GM18861 (cell line): ENCODE measurements around the gene DNAH7.

Experiments used
- ATAC-seq: cut with Tn5 transposase; IDR thresholded peaks from one replicate; pipeline ENCODE4 v1.9.1; 2021; ENCODE audit not compliant: unreplicated experiment

Gene DNAH7

DNA sequence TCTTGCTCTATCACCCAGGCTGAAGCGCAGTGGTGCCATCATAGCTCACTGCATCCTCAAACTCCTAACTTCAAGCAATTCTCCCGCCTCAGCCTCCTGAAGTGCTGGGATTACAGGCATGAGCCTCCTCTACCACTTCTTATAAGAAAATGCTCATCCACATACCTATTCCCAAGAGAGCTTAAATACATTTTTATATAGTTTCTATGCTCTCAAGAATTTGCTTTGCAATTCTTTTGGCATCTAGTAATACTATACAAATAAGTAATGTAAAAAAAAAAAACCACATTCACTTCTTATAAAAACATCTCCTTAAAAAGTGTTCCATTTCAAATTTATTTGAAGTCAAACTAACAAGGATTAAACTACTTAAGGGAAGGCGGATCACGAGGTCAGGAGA is 197.3 kb downstream of the DNAH7 start:
- no peak for ATAC-seq

DNA sequence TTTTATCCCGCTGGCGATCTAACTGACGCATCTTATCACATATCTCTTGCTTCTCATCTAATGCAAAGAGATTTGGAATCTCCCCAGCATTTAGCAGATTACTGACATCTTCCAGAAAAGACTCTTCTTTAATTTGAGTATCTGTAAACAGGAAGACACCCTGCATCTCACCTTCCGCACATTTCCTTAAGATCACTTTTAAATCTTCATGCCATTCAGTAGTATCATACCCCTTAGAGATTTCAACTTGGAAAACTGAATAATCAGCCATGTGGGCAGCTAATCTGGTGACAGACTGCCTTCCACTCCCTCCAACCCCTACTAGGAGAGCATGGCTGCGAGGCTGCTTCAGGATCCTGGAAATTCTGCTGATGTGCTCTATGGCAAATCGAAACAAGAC is 204.3 kb downstream of the DNAH7 start:
- ATAC-seq: no peak

DNA sequence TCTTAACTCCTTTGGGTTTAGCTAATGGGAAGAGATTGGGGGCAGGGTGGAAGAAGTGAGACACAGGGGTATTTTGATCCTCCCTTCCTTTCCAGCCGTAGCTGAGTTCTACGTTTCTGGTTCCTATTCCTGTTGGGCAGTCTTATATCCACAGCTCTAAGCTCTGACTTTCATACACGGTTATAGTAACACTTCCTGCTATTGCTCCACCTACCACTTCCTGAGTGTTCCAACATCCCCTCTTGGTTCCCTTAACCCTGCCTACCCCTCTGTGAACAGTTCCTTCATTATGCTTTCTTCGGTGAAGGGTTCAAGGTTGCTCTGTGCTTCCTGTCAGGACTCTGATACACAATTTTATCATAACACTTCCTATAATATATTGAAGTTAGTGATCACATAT is 205.1 kb downstream of the DNAH7 start:
- ATAC-seq: no peak

DNA sequence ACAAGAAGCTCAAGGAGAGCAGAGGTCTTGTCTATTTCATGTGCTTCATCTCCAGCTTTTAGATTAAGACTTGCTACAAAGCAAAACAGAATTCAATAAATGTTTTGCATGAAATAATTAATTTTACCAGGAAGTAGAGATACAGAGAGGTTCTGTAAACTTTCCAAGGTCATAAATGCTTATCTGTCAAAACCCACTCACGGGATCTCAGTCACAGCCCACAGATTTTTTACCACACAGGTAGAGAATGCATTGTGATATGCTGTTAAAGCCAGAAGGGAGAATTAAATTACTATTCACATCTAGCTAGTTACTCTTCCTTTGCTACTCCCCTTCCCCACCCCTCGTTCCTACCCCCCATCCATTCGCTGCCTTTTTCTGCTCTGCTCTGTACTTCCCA is 205.5 kb downstream of the DNAH7 start:
- no peak for ATAC-seq

DNA sequence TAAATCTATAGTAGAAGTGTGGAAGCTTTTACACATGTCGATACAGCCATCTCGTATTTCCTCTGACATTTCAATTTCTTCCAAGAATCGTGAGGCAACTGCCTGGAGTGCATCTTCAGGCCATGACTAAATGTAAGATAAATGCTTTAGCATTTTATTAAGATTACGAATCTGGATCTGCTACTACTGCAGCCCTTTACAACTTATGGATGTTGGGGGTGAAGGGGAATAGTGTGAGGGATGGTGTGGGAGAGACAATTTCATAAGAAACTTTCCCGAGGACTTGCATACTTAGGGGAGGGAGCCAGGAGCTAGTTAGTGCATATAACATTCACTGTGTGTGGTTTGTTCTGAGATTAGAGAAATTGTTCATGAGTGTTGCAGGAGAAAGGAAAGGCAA is 206.8 kb downstream of the DNAH7 start:
- ATAC-seq: no peak

DNA sequence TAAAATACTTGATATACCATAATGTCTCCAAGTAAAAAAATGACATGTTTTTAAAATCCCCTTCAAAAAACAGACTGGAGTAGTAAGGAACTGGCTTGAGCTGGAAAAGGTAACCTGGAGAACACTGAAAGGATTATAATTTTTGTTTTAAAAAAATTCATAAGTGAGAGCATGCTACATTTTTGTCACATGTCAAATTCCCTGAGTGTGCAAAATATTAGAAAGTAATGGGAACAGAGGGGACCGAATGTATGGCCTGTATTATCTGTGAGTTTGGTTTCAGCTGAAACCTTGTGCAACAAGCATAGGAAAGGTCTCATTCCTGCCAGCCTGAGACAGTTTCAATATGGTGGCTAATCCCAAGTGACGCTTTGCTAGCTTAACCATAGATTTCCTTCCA is 209.1 kb downstream of the DNAH7 start:
- no peak for ATAC-seq

DNA sequence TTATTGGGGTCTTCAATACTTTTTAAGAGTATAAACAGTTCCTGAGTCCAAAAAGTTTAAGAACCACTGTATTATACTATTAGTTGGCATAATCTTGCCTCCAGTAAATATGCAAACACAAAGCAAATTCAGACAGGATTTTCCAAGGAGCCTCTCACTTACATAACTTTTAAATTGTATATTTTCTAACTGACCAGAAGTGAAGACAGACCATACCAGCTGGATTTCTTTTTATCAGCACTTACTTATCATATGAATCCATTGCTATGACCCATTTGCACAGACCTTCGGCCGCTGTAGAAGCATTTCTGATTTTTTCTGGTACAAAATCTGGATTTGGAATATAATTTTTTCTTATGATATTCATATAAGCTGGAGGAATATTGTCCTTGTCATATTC is 211.5 kb downstream of the DNAH7 start:
- no peak for ATAC-seq

DNA sequence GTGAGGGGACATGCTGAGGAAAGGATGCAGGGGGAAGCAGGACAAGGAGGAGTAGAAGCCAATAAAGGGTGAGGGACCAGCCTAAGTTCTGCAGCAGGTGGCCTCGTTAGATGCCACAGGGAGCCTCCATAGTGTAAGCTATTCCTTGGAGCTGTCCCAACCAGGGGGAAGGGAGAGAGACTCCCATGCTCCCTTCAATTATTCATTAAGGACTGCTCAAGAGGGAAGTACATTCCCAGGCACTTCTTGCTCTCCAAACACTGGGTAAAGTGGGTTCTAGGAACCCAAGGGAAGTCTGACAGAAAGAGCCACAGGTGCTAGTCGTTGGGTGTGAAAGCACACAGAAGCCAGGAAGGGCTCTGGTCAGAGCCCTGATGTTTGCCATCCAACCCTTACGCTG is 217.9 kb downstream of the DNAH7 start:
- ATAC-seq: no peak

DNA sequence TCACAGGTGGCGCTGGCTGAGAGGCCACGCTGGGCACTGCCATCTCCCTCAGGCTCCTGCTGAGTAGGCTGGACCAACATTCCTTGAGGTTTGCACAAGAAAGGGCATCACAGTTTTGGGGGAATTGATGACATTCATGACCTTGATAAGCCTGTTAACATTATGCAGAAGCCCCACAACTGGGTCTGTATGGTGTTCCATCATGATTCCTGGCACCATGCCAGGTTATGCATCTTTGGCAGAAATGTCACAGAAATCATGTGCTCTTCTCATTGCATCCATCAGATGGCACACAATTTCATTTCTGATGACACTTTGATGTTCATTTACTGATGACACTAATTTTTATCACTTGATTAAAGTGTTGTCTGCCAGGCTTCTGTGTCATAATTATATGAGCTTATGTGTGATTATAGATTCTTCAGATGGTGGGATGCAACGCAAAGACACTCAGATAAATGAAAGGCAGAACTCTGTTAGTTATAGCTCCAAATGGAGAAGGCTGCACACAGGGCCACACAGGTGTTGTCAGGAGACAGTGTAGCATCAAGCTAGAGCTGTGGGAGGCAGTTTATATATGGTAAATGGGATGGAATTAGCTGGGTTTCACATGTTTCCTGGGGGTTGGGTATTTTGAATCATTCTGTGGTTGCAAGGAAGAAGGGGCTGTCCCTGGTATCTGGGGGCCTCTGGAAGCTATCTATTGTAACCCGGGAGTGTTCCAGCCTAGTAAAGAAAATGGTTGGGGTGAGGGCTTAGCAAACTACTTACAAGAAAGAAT is 220.3 kb downstream of the DNAH7 start:
- ATAC-seq: no peak

DNA sequence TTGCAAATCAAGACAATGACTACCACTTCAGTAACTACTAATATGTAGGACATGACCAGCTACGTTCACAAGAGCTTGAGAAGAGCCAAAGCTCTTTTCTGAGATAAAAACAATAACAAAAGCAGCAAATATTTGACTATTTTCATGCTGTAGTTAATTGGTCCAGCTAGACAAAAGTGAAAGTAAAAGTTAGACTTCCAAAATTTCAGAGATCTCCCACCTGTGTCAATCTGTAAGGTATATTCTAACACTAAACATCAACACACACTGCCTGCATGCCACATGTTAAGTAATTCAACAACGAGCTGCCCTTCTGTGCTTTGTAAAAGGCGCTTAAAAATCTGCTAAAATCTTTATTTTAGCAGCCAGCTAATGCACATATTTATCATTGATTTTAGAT is 225.7 kb downstream of the DNAH7 start:
- peak; percentile 40 for ATAC-seq

DNA sequence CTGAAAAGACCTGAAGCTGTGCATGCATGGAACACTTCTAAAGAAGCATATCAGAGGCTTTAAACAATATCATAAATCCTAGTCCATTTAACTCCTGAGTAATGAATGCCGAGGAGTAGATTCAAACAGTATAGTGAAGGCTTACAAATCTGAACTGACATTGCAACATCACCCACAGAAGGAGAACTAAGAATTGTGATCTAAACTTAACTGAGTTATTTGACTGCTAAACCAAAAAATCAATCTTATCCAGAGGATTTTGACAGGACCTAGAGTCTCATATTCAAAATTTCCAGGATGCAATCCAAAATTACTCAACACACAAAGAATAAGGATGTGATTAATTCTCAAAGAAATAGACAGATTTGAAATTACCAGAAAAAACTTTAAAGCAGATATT is 230.6 kb downstream of the DNAH7 start:
- no peak for ATAC-seq

DNA sequence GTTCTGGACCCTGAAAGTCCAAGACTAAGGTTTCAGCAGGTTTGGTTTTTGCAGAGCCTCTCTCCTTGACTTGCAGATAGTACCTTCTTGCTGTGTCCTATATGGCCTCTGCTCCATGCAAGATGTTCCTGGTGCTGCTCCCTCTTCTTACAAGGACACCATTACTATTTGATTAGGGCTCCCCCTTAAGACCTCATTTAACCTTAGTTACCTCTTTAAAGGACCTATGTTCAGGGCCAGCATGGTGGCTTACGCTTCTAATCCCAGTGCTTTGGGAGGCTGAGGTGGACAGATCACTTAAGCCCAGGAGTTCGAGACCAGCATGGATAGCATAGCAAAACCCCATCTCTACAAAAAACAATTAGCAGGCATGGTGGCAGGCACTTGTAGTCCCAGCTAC is 232.6 kb downstream of the DNAH7 start:
- no peak for ATAC-seq

DNA sequence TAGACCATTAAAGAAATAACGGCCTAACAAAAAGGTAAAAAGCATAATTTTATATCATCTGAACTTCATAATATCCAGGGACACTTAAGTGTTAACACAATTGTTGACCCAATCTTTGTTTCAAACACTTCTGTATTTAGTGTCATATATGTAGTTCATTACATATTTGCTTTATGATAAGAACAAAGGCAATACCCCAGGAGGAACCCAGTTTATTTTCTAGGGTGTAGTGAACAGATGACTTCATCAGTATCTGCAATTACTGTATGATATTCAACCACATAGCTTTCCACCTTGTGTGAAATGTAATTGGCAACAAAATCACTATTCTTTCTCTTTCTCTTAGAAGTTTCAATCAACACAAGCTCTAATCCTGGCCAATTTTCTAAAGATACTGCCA is 233.8 kb downstream of the DNAH7 start:
- ATAC-seq: no peak

DNA sequence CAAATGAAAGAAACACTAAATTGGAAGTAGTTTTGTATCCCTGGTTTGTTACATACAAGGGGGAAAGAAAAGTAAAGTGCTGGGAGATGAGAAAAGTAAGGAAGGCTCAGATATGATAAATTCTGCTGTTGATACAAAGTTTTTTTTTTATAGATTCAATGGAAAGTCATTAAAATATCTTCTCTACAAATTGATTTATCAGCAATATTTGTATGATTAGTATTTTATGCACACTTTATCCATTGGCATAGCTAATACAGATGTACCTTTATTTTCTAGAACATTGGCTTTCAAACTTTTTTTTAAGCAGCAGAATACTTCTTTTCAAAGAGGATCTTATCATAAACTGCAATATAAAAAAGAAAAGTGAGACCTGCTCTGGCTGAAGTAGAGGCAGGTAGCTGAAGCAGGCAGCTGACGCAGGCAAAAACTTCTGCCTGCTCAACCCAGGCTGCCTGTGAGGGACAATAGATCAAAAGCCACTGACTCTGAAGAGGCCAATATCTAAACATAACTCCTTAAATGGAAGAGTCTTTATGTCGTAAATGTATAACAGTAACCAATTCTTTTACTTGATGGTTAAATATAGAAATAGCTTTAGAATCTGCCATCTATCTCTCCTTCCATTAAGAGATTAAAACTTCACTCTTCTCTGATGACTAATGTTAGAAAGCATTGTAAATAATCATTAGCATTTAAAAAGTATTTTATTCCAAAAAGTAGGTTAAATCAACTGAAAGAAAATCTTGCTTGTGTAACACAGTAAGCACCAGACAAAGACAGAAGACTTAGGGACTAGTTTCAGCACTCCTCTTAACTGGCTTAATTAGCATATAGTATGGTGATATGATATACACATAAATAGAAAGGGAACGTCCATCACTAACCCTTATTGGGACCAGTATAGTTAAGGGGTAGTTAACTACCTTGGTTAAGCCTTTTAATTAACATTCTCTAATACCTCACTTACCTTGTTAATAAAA is 237.4 kb downstream of the DNAH7 start:
- no peak for ATAC-seq

DNA sequence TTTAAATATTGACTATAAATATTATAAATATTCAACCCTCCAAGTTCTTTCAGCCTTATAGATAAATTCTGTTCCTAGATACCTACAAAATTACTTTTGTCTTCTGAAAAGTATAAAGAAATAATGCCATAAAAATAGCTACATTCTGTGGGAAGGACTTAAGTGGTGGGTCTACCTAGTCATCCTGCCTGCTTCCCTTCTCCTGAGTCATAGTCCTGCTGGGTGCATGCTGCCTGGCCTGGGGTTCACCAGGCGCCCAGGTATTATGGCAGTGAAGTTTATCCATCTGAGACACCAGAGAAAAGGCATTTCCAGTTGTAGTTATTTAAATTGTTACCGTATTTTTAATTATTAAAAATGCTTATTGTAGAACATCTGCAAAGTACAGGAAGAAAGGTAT is 244.2 kb downstream of the DNAH7 start:
- no peak for ATAC-seq

DNA sequence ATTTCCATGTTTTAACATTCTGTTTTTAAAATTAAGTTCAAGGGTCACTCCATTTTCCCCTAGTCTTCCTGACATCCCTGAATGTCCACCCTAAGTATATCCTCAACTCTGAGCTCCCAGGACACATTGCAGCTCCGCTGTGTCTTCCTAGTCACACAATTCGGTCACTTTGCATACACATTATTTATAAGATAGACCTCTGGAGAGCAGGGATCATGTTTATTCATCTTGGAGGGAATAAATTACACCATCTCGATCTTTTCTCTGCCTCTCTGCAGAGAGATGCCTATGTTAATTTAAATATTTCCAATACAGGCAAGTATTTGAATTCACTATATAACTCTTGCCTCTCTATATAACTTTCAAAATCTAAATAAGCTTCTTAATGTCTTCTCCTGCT is 245.4 kb downstream of the DNAH7 start:
- no peak for ATAC-seq

DNA sequence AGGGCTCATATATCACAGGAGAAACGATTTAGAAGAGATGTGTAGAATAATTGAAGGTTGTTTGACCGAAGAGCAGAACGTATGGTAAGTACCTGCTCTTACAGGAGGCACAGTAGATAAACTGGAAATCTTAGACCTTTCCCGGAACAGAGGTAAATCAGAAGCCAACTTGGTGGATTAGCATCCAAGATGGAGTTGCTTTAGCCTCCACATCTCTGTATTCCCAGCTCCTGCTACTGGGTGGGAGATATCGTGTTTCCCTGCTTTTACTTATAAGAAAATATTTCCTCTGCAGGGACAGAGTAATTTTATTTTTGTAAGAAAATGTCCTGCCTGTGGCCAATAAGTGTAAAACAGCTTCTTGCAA is 247.1 kb downstream of the DNAH7 start:
- no peak for ATAC-seq

DNA sequence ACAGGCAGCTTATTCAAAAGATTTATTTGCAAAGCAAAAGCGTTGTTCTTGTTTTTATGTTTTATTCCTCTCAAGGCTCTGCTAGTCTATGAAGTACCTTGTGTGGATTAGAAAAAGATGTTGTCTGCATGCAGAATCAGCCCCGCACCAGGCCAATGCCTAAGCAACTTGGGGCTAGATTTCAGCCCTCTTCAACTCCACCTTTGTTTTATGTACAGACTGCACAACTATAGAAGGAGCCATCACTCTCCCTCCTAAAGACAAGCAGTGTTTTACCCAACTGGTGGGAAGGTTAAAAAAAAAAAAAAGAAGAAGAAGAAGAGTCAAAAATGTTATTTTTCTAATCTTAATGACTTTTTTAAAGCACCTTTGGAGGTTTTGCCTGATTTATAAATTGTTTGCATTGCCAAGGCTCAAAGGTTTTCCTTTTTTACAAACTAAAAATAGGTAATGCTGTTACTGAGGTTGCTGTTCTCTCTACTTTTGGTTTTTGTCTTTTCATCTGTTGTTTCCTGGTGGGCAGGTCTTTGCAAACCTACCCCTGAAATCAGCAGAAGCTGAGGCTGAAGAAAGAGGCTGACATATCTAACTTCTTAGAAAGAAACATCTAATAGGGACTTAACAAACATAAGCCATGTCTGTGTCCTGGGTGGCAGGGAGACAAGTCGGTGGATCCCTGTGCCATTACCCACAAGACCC is 247.6 kb downstream of the DNAH7 start:
- no peak for ATAC-seq

DNA sequence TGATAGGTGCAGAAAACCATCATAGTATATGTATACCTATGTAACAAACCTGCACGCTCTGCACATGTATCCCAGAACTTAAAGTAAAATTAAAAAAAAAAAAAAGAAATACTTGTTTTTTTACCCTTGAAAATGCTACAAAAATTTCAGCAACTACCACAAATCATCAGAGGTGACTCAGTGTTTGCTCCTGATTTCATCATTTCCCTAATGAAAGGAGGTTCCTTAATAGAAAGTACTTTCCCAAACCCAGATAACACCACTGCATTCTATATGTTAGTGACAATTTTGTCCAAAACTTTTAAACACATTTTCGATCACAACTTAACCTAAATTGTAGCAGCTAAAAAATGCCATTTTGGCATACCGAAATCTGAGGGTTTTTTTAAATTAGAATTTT is 248.3 kb downstream of the DNAH7 start:
- ATAC-seq: no peak

DNA sequence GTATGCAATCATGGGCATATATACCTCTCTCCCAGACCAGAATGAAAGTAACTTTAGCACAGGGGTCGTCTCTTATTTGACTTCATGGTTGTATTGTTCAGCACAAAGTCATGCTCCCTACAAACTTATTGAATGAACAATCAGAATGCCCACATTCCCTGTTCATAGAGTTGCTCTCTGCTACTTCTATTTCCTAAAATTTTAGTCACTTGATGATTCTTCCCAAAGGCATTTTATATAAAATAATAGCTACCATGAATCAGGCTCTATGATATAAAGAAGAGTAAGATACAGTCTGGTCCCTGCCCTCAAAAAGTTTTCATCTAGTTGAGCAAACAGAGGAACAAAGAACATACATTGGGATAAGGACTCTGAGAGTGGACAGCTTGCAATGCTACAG is 249.4 kb downstream of the DNAH7 start:
- no peak for ATAC-seq

DNA sequence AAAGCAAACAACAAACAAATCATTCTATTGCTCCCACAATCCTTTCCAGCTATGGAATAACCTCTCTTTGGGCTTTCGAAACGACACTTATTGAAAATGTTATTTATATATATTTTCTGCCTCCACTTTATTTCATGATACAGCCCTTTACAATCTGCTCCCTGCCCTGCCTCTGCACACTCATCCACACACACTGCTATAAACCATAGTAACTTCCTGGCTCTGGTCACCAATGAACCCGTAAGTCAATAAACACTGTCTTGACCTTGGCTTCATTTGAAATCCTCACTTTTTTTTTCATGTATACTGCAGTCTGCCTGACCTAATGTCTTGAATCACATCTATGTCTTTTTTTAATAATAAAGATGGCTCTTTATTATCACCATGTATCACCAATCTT is 250.1 kb downstream of the DNAH7 start:
- no peak for ATAC-seq

DNA sequence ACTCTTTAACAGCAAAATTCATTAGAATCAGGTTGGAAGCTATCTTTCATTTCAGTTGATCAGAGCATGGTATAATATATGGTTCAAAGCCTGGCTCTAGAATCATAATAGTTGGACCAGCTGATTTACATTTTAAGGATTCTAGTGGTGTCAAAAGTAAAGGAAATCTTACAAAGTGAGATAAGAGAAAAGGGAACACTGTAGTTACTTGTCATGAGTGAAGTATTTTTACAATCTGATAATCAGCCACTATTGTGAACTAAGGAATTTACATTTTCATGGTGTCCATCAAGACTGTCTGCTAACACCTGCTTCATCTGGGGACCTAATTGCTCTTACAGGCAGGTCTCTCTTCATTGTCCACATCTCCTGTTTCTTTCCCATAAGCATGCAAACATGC is 250.5 kb downstream of the DNAH7 start:
- ATAC-seq: no peak
